Measurements from ENCODE around the gene IQCK.

The IQCK gene

GRCh38 chr16:19851476-19851875, 133.4 kb downstream of the IQCK start:
- Histone ChIP-seq H3K27ac (no peak overlapping the region), H3K9me3 (ENCODE audit: low read depth, low read length) (no peaks in the 10 kb centered on the region), H3K9ac (ENCODE audit: insufficient read length) (no peak overlapping the region), H3K4me3 (no peak overlapping the region), H3K36me3 (ENCODE audit: insufficient read depth, low read length) (no peaks in the 10 kb centered on the region)
- TF ChIP-seq FOXP2 (optimal IDR thresholded peaks at IDR 0.05; ENCODE audit: control extremely low read depth, extremely low read length, insufficient read depth) = no peak
- TF ChIP-seq EZH2 (IDR thresholded peaks at IDR 0.05) = no peak
- no peak for TF ChIP-seq POLR2AphosphoS5 (IDR thresholded peaks at IDR 0.05; ENCODE audit: borderline replicate concordance, low read depth, low read length)
- DNase-seq (ENCODE audit: low read depth, low spot score) = no peak

GRCh38 chr16:19853132-19853741, 135.2 kb downstream of the IQCK start:
- H3K4me3 ChIP-seq = no peak overlapping the region
- H3K9ac ChIP-seq (ENCODE audit: insufficient read length) = no peak overlapping the region
- TF ChIP-seq POLR2AphosphoS5 (IDR thresholded peaks at IDR 0.05; ENCODE audit: borderline replicate concordance, low read depth, low read length) = no peak
- no peak for TF ChIP-seq FOXP2 (optimal IDR thresholded peaks at IDR 0.05; ENCODE audit: control extremely low read depth, extremely low read length, insufficient read depth)
- TF ChIP-seq EZH2 (IDR thresholded peaks at IDR 0.05) = no peak
- H3K36me3 ChIP-seq (ENCODE audit: insufficient read depth, low read length) = no peaks in the 10 kb centered on the region
- no peaks in the 10 kb centered on the region for H3K9me3 ChIP-seq (ENCODE audit: low read depth, low read length)
- no peak overlapping the region for H3K27ac ChIP-seq
- DNase-seq (ENCODE audit: low read depth, low spot score) = no peak

- H3K36me3 ChIP-seq (ENCODE audit: insufficient read depth, low read length) = no peaks in the 10 kb centered on the region
- no peak for TF ChIP-seq POLR2AphosphoS5 (IDR thresholded peaks at IDR 0.05; ENCODE audit: borderline replicate concordance, low read depth, low read length)
- no peak for TF ChIP-seq FOXP2 (optimal IDR thresholded peaks at IDR 0.05; ENCODE audit: control extremely low read depth, extremely low read length, insufficient read depth)
- no peak for TF ChIP-seq EZH2 (IDR thresholded peaks at IDR 0.05)
- H3K4me3 ChIP-seq = no peak overlapping the region
- no peak overlapping the region for H3K9ac ChIP-seq (ENCODE audit: insufficient read length)
- DNase-seq (ENCODE audit: low read depth, low spot score) = no peak
- H3K9me3 ChIP-seq (ENCODE audit: low read depth, low read length) = no peaks in the 10 kb centered on the region
- H3K27ac ChIP-seq = no peak overlapping the region
Measured at GRCh38 chr16:19853742-19854542, 135.9 kb downstream of the IQCK start.

GRCh38 chr16:19854543-19854876, 136.4 kb downstream of the IQCK start:
- Histone ChIP-seq H3K36me3 (ENCODE audit: insufficient read depth, low read length) (no peaks in the 10 kb centered on the region), H3K4me3 (no peak overlapping the region), H3K27ac (no peak overlapping the region), H3K9ac (ENCODE audit: insufficient read length) (no peak overlapping the region), H3K9me3 (ENCODE audit: low read depth, low read length) (no peaks in the 10 kb centered on the region)
- TF ChIP-seq POLR2AphosphoS5 (IDR thresholded peaks at IDR 0.05; ENCODE audit: borderline replicate concordance, low read depth, low read length) = no peak
- no peak for TF ChIP-seq EZH2 (IDR thresholded peaks at IDR 0.05)
- no peak for TF ChIP-seq FOXP2 (optimal IDR thresholded peaks at IDR 0.05; ENCODE audit: control extremely low read depth, extremely low read length, insufficient read depth)
- no peak for DNase-seq (ENCODE audit: low read depth, low spot score)

GRCh38 chr16:19856120-19856519, 138.0 kb downstream of the IQCK start:
- no peaks in the 10 kb centered on the region for H3K9me3 ChIP-seq (ENCODE audit: low read depth, low read length)
- DNase-seq (ENCODE audit: low read depth, low spot score) = no peak
- H3K4me3 ChIP-seq = no peak overlapping the region
- TF ChIP-seq FOXP2 (optimal IDR thresholded peaks at IDR 0.05; ENCODE audit: control extremely low read depth, extremely low read length, insufficient read depth) = no peak
- TF ChIP-seq POLR2AphosphoS5 (IDR thresholded peaks at IDR 0.05; ENCODE audit: borderline replicate concordance, low read depth, low read length) = no peak
- no peak for TF ChIP-seq EZH2 (IDR thresholded peaks at IDR 0.05)
- no peak overlapping the region for H3K27ac ChIP-seq
- H3K36me3 ChIP-seq (ENCODE audit: insufficient read depth, low read length) = no peaks in the 10 kb centered on the region
- no peak overlapping the region for H3K9ac ChIP-seq (ENCODE audit: insufficient read length)

GRCh38 chr16:19857593-19858339, 139.7 kb downstream of the IQCK start:
- DNase-seq (ENCODE audit: low read depth, low spot score) = no peak
- H3K9ac ChIP-seq (ENCODE audit: insufficient read length) = peak overlapping the region; percentile 15
- H3K27ac ChIP-seq = no peak overlapping the region
- no peaks in the 10 kb centered on the region for H3K36me3 ChIP-seq (ENCODE audit: insufficient read depth, low read length)
- H3K4me3 ChIP-seq = no peak overlapping the region
- no peaks in the 10 kb centered on the region for H3K9me3 ChIP-seq (ENCODE audit: low read depth, low read length)
- no peak for TF ChIP-seq POLR2AphosphoS5 (IDR thresholded peaks at IDR 0.05; ENCODE audit: borderline replicate concordance, low read depth, low read length)
- no peak for TF ChIP-seq FOXP2 (optimal IDR thresholded peaks at IDR 0.05; ENCODE audit: control extremely low read depth, extremely low read length, insufficient read depth)
- TF ChIP-seq EZH2 (IDR thresholded peaks at IDR 0.05) = no peak

DNA sequence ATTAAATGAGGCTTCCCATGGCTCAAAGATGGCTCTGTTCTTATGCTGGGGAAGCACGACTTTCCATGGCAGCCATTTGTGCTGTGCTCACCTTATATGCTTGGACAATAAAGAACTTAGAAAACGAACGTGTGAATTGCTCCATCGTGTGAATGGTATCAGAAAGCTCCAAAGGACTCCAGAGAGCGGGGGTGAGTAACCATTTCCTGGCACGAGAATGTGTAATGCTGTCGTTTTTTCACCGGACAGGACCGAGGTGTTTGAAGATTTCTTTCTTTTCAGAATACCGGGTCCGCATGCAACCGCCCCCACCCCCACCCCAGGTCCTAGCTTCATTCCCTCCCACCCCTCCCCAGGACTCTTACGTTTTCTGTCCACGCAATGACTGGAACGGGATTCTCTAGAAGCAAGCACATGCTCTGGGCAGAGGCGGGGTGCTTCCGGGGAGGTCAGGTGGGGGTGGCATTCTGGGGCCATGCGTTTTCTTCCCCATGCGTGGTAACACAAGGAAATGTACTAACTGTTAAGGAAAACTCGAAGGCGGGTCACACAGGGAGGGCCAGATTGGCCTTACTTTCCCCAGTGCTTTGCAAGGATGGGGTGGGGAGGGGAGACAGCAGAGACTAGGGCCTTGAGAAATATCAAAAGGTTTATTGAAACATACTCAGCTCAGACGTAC, 140.4 kb downstream of the IQCK start:
- no peak overlapping the region for H3K4me3 ChIP-seq
- no peaks in the 10 kb centered on the region for H3K9me3 ChIP-seq (ENCODE audit: low read depth, low read length)
- DNase-seq (ENCODE audit: low read depth, low spot score) = no peak
- TF ChIP-seq EZH2 (IDR thresholded peaks at IDR 0.05) (no peak), FOXP2 (optimal IDR thresholded peaks at IDR 0.05; ENCODE audit: control extremely low read depth, extremely low read length, insufficient read depth) (no peak), POLR2AphosphoS5 (IDR thresholded peaks at IDR 0.05; ENCODE audit: borderline replicate concordance, low read depth, low read length) (no peak)
- H3K27ac ChIP-seq = no peak overlapping the region
- no peaks in the 10 kb centered on the region for H3K36me3 ChIP-seq (ENCODE audit: insufficient read depth, low read length)
- H3K9ac ChIP-seq (ENCODE audit: insufficient read length) = no peak overlapping the region

GRCh38 chr16:19859166-19859565, 141.1 kb downstream of the IQCK start:
- no peak for DNase-seq (ENCODE audit: low read depth, low spot score)
- no peak overlapping the region for H3K9ac ChIP-seq (ENCODE audit: insufficient read length)
- no peak overlapping the region for H3K27ac ChIP-seq
- no peaks in the 10 kb centered on the region for H3K36me3 ChIP-seq (ENCODE audit: insufficient read depth, low read length)
- TF ChIP-seq EZH2 (IDR thresholded peaks at IDR 0.05) (no peak), POLR2AphosphoS5 (IDR thresholded peaks at IDR 0.05; ENCODE audit: borderline replicate concordance, low read depth, low read length) (no peak), FOXP2 (optimal IDR thresholded peaks at IDR 0.05; ENCODE audit: control extremely low read depth, extremely low read length, insufficient read depth) (no peak)
- no peak overlapping the region for H3K4me3 ChIP-seq
- H3K9me3 ChIP-seq (ENCODE audit: low read depth, low read length) = no peaks in the 10 kb centered on the region

Data from SK-N-MC (cell line).